Smooth muscle cell of the brain vasculature (primary cell): ENCODE measurements around the gene U2SURP.
A peak's percentile ranks its signal among the peaks of the same experiment; 100 is the strongest.

Experiments
- DNase-seq: peaks from one replicate; pipeline ENCODE4 v3.0.0-alpha.2; 2012; ENCODE audit warnings: low read depth, low spot score

Gene U2SURP

DNA sequence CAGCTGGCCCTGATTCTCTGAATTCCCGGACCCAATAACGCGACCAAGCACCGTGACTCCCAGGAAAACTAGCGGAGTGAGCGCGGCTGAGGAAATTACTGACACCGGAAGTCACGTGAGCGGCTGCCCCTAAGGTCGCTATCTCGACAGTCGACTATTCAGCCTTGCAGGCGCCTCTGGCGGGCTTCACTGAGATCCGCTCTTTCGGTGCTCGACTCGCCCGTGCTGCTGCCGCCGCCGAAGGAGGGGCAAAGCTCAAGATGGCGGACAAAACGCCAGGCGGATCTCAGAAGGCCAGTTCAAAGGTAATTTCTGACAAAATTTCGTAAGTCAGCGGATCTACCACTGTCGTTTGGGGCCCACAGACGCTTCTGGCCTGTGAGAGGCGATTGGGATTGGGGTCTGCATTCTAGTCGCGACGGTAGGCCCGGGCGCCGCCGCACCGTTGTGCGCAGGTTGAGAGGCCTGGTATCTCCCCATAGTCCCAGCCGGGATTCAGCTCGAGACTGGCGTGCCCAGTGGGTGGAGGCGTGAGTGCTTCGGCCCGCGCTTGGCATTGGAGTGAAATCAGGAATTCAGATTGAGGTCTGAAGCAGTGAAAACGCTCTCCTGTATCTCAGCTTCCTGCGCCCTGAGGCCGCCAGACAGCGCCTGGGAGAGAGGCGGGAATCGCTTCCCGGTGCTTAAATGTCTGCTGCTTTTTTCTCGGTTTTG, at the start of gene U2SURP:
Gene U2SURP, plus strand, starts transcription at position 202 of the 714 bp plus-strand sequence. Its CDS starts 59 bp downstream, at position 261.
- DNase-seq, result peak; percentile 96

DNA sequence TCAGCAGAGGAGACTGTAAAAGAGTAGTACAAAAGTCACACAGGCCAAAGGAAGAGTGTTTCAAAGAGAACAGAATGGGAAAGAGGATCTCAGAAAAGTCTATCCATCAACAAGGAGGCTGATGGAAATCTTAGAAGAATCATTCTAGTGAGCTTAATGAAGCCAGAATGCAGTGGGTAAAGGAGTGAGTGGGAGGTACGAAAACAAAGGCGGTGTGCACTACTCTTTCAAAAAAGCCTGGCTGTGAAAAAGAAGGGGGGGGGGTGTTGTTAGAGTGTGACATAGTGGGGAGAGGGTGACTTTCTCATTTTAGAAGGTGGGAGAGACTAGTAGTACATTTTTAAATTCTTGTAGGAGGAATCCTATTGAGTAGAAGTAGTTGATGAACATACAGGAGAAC, 49.6 kb upstream of the U2SURP start:
- no peak for DNase-seq

- no peak for DNase-seq
These were observed 48.8 kb upstream of the U2SURP start for GRCh38 chr3:142952272-142953193.

DNA sequence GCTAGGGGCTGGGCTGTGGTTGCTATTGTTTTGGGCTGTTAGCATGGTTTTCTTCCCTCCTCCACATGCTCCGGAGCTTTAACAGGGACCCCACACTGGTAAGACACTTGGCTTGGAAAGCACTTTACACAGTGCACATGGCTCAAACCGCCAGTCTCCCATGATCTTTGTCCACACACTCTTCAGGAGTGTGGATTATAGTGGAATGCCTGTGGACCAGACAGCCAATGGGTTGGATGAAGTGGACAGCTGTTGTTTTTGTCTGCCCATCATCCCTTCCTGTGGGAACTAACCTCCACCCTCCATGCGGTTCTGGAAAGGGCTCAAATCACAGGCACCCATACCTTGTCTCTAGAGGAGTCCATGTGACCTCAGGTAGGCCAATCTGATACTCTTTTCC, 47.9 kb upstream of the U2SURP start:
- no peak for DNase-seq

DNA sequence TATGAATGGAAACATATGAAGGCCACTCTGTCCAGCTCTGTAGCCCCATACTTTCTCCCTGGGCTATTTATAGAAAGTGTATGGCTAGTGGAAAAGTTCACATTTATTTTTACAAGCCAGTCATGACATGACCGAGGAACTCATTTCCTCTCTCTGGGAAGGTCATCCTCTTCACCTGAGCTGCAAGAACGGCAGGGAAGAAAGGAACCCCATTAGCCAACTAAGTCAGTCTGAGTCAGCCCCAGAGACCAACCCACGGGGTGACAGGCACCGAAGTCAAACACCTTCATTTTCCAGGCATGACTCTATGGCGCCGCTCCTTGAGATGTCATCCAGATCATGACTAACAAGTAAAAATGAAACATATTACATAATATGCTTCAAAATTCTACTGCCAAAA, 42.7 kb upstream of the U2SURP start:
- DNase-seq, result no peak

DNA sequence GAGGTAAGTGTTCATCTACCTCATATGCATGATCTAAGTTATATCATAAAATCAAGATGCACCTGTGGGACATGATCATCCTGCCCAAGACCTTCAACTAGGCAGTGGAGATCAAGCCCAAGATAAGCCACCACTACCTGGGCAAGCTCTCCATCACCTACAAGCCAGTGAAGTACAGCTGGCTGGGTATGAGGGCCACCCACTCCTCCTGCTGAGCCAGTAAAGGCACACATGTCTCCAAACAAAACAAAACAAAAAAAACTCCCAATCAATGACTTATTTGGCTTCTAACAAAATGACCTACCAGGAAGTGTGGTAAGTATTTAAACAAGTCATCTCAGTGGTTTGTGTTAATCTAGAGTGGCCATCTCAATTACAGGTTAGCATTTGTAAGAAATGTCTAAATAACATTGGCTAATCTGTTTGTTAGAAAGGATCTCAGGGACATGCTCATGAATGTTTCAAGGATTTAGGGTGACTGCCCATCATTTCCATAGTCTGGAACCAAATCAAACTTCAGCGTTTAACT, 41.0 kb upstream of the U2SURP start:
- no peak for DNase-seq

DNA sequence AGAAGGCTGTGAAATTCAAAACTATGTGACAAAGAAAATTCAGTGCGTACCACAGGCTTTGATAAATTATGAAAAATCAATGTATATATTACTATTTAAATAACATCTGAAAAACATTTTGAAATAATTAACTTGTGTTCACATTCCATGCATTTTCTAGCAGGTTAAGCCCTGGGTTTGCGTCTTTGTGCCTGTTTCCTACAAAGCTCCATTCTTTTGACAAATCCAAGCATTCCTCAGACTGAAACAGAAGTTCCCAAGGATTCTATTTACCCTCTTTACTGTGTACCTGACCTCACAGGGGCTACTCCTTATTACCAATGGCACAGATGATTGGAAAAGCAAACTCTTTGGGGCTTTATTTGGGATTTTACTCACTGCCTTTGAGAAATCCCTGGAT, 39.8 kb upstream of the U2SURP start:
- DNase-seq, result no peak

- DNase-seq, result no peak
These were observed 39.2 kb upstream of the U2SURP start for GRCh38 chr3:142962175-142962519.

DNA sequence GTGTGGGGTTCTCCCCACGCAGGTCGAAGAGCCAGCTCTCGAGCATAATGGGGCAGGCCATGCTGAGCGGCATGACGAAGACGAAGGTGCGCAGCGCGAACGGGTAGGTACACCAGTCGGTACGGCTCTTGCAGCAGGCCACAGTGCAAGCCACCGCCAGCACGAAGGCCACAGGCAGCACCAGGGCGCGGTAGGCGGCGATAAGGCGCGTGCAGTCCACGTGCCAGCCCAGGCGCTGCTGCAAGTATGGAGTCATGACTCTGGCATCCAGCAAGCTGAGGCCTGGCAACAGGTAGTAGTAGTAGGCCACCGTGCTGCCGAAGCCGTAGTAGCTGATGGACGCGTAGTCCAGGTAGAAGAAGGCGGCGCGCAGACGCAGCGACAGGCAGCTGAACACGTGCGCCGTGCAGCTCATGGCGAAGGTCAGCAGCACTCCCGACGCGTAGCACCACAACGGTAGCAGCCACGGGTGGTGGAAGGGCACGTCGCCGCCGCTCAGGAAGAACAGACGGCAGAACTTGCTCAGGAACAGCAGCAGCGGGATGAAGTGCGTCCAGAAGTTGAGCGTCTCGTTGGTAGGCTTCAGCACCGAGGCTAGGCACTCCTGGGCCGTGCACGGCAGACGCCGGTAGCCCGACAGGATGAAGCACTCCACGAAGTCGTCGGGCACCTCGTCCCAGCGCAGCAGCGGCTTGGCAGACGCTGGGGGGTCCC, 38.7 kb upstream of the U2SURP start:
- DNase-seq, result no peak

GRCh38 chr3:142963234-142963515, 38.2 kb upstream of the U2SURP start:
- no peak for DNase-seq

GRCh38 chr3:142963516-142964448, 37.6 kb upstream of the U2SURP start, which contains the start of gene PAQR9:
PAQR9 (minus strand) TSS chr3:142963674; CDS start chr3:142963336, 338 bp downstream.
- no peak for DNase-seq

GRCh38 chr3:142965581-142965980, 35.8 kb upstream of the U2SURP start:
- DNase-seq, result no peak

DNA sequence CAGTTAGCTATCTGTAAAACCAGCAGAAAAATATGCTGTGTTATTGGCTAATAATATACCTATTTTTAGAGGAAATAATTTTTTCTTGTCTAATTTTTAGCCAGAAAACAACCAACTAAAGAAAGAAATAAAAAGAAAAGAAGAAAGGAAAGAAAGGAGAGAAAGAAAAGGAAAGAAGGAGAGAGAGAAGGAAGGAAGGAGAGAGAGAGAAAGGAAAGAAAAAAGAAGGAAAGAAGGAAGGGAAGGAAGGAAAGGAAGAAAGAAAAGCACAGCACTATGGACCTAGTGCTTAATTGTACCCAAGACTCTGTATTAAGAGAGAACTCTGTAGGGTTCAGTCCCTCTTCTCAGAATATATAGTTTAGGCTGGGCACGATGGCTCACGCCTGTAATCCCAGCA, 34.6 kb upstream of the U2SURP start:
- DNase-seq, result no peak

GRCh38 chr3:142968319-142969025, 32.9 kb upstream of the U2SURP start:
- no peak for DNase-seq

- no peak for DNase-seq
These were observed 29.9 kb upstream of the U2SURP start for GRCh38 chr3:142971431-142971830.

GRCh38 chr3:142972092-142972753, 29.1 kb upstream of the U2SURP start:
- DNase-seq, result no peak

DNA sequence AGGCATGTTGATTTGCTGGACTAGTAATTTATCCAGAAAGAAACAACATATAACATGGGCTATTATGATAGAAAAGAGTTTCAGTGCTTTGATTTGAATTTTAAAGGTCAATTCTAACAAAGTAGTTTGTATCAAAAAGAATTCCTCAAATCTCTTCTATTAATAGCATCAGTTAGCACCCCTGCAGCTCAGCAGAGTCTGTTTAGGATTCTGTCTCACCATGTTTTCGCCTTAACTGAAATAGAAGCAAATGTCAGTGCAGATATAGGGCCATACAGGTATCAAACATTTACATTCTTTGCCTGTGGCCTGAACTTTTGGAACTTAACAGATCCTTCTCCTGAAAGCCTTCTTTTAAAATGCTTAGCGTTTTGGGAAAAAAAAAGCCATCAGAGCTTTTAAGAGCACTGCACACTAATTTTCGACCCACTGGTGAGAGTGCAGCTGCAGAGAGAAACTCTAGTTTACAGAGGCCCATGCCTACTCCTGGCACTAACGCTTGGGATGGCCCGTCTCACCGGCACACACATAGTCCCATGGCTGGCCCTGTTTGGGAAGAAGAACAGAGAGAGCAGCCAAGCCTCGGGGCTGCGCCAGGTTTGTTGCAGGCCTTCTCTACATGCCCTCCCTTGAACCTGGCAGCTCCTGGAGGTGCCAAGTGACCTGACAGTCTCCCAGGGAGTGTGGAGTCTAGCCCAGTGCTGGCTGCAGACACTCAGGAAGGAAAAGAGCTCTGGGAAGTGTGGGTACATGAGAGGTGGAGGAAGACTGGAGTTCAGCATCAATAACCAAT, 28.0 kb upstream of the U2SURP start:
- no peak for DNase-seq

DNA sequence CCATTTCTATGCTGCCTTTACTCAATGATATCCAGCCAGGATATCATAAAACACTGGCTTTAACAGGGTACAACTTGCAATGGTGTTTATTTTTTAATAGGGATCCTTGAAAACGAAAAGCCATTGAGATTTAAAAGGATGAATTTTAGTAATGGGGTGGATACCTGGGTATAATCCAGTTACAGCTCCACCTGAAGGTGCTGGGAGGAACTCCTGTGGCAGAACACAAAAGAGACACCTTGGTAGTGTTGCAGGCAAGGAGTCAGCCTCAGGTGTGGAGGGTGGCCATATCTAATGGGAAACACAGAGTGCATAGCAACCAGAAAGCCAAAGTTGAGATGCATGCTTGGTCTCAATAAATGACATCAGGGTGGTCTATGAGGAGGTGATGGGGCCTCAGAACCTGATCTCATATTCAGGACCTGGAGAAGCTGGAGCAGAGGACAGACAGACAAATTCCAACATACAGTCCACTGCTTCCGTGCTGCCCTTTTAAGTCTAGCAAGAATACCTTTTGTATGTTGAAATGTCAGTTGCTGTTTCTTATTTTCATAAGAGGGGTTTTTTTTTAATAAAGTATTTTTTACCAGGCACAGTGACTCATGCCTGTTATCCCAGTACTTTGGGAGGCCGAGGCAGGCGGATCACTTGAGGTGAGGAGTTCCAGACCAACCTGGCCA, 25.9 kb upstream of the U2SURP start:
- no peak for DNase-seq
